ENCODE data around the gene OOSP1.

DNA sequence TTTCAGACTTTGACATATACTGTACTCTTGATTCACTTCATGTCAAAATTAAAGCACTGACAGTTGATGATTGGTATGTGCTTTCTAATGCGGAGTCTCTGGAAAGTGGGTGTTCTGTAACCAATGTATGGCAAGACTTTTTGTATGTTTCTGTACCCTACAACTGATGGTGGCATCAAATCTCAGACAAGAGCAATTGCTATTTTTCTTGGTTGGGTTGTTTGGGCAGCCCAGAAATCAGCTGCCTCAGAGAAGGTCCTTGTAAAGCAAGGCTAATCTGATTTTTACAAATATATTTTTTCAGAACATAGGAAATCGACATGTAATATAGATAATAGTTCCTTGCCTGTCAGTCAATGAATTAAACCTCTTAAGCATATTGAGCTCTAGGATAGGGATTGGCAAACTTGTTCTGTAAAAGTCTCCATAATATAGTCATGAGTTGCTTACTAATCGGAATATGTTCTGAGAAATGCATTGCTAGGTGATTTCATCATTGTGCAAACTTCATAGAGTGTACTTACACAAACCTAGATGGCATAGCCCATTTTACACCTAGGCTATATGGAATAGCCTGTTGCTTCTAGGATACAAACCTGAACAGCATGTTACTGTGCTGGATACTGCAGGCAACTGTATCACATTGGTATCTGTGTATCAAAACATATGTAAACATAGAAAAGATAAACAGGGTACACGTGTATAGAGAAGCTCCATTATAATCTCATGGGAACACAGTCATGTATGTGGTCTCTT is 15.4 kb downstream of the OOSP1 start:
- TF ChIP-seq EZH2 (IDR thresholded peaks at IDR 0.05; ENCODE audit: insufficient read depth, poor library complexity, severe bottlenecking): no peak
- no peak for TF ChIP-seq EZH2phosphoT487 (IDR thresholded peaks at IDR 0.05; ENCODE audit: insufficient read depth, low read depth)
